WTC11 (cell line): ENCODE data around the gene RBM7. TPM values are rescaled to one million over a fixed set of nuclear protein-coding genes. Genes with fewer than 3 reads are reported as not detected.

Experiments
- ATAC-seq: fragments of 200-7000 bp; cut with Tn5 transposase; 2 replicates; pipeline ENCODE4 v1.10.0; 2021; ENCODE audit warnings: mild to moderate bottlenecking, moderate library complexity
- CTCF ChIA-PET: fragments of 300-600 bp; sonication (Branson Sonifier 250); formaldehyde crosslinking; loops from one replicate; lab custom pipeline; 2021; ENCODE audit warnings: antibody characterized with exemption; lab: Charles Lee
- POLR2A ChIA-PET: fragments of 350-600 bp; sonication (Branson Sonifier 250); formaldehyde crosslinking; loops from one replicate; lab custom pipeline; 2021; ENCODE audit warnings: antibody characterized with exemption; lab: Charles Lee
- DNase-seq: peaks from one replicate; pipeline ENCODE4 v3.0.0; 2021; ENCODE audit warnings: low spot score
- H3K27ac Mint-ChIP-seq: 2 replicates; pipeline ENCODE4 v1.8.0; 2021; ENCODE audit warnings: mixed read lengths
- H3K27me3 Mint-ChIP-seq: 2 replicates; pipeline ENCODE4 v1.8.0; 2021; ENCODE audit warnings: low read depth, mild to moderate bottlenecking, moderate library complexity, mixed read lengths
- H3K36me3 Mint-ChIP-seq: 2 replicates; pipeline ENCODE4 v1.8.0; 2021; ENCODE audit warnings: mixed read lengths
- H3K4me1 Mint-ChIP-seq: 2 replicates; pipeline ENCODE4 v1.8.0; 2022; ENCODE audit warnings: mixed read lengths
- H3K4me3 Mint-ChIP-seq: 2 replicates; pipeline ENCODE4 v1.8.0; 2021; ENCODE audit warnings: mild to moderate bottlenecking, moderate library complexity, mixed read lengths
- H3K9me3 Mint-ChIP-seq: 2 replicates; pipeline ENCODE4 v1.8.0; 2021; ENCODE audit warnings: mixed read lengths
- CDX4 ChIP-seq: fragments of 250-450 bp; sonication (Bioruptor Pico); IDR thresholded peaks from 2 replicates; pipeline ENCODE4 v1.9.0; 2021; ENCODE audit warnings: moderate library complexity, mild to moderate bottlenecking, inconsistent platforms, borderline replicate concordance
- E2F1 ChIP-seq: sonication (generic); formaldehyde crosslinking; IDR thresholded peaks from 2 replicates; pipeline ENCODE4 v1.8.0; 2022; ENCODE audit warnings: mild to moderate bottlenecking, missing genetic modification reagents
- E2F5 ChIP-seq: sonication (generic); formaldehyde crosslinking; IDR thresholded peaks from 2 replicates; pipeline ENCODE4 v1.8.1; 2022; ENCODE audit warnings: mild to moderate bottlenecking, moderate library complexity, missing genetic modification reagents
- ETV6 ChIP-seq: sonication (generic); formaldehyde crosslinking; IDR thresholded peaks from 2 replicates; pipeline ENCODE4 v1.8.1; 2022; ENCODE audit warnings: mild to moderate bottlenecking, missing genetic modification reagents
- FOXK1 ChIP-seq: sonication (generic); formaldehyde crosslinking; IDR thresholded peaks from 2 replicates; pipeline ENCODE4 v1.8.0; 2022; ENCODE audit warnings: mild to moderate bottlenecking, moderate library complexity, missing genetic modification reagents
- GRHL2 ChIP-seq: fragments of 250-450 bp; sonication (Bioruptor Pico); IDR thresholded peaks from 2 replicates; pipeline ENCODE4 v1.8.0; 2022; ENCODE audit warnings: mild to moderate bottlenecking, moderate library complexity; ENCODE audit not compliant: insufficient replicate concordance, severe bottlenecking
- IRF1 ChIP-seq: sonication (generic); formaldehyde crosslinking; IDR thresholded peaks from 2 replicates; pipeline ENCODE4 v1.8.0; 2023; ENCODE audit warnings: missing genetic modification reagents
- KAT7 ChIP-seq: sonication (generic); formaldehyde crosslinking; IDR thresholded peaks from 2 replicates; pipeline ENCODE4 v1.8.1; 2023; ENCODE audit warnings: missing genetic modification reagents, mild to moderate bottlenecking, borderline replicate concordance
- MAX ChIP-seq: sonication (generic); formaldehyde crosslinking; IDR thresholded peaks from 2 replicates; pipeline ENCODE4 v1.8.0; 2022; ENCODE audit warnings: mild to moderate bottlenecking, missing genetic modification reagents
- MLX ChIP-seq: sonication (generic); formaldehyde crosslinking; IDR thresholded peaks from 2 replicates; pipeline ENCODE4 v1.8.1; 2023; ENCODE audit warnings: mild to moderate bottlenecking, missing genetic modification reagents, moderate library complexity
- NFATC4 ChIP-seq: fragments of 250-450 bp; sonication (Bioruptor Pico); IDR thresholded peaks from 2 replicates; pipeline ENCODE4 v1.9.0; 2021; ENCODE audit warnings: mild to moderate bottlenecking
- OVOL2 ChIP-seq: fragments of 250-450 bp; sonication (Bioruptor Pico); IDR thresholded peaks from 2 replicates; pipeline ENCODE4 v1.9.0; 2021; ENCODE audit warnings: mild to moderate bottlenecking, borderline replicate concordance
- PREB ChIP-seq: sonication (generic); formaldehyde crosslinking; IDR thresholded peaks from 2 replicates; pipeline ENCODE4 v1.8.1; 2022; ENCODE audit warnings: mild to moderate bottlenecking, missing genetic modification reagents, moderate library complexity, borderline replicate concordance
- RELA ChIP-seq: sonication (generic); formaldehyde crosslinking; IDR thresholded peaks from 2 replicates; pipeline ENCODE4 v1.8.1; 2022; ENCODE audit warnings: missing genetic modification reagents, mild to moderate bottlenecking, borderline replicate concordance
- RORB ChIP-seq: fragments of 250-450 bp; sonication (Bioruptor Pico); IDR thresholded peaks from 2 replicates; pipeline ENCODE4 v1.9.0; 2021; ENCODE audit warnings: mild to moderate bottlenecking
- SMAD4 ChIP-seq: sonication (generic); formaldehyde crosslinking; IDR thresholded peaks from 2 replicates; pipeline ENCODE4 v1.8.0; 2022; ENCODE audit warnings: mild to moderate bottlenecking, missing genetic modification reagents
- TEAD1 ChIP-seq: sonication (generic); formaldehyde crosslinking; IDR thresholded peaks from 2 replicates; pipeline ENCODE4 v1.8.0; 2022; ENCODE audit warnings: mild to moderate bottlenecking, missing genetic modification reagents
- USF1 ChIP-seq: sonication (generic); formaldehyde crosslinking; IDR thresholded peaks from 2 replicates; pipeline ENCODE4 v1.8.0; 2022; ENCODE audit warnings: mild to moderate bottlenecking, missing genetic modification reagents
- ZBTB43 ChIP-seq: sonication (generic); formaldehyde crosslinking; IDR thresholded peaks from 2 replicates; pipeline ENCODE4 v1.8.1; 2023; ENCODE audit warnings: mild to moderate bottlenecking, missing genetic modification reagents
- ZNF138 ChIP-seq: sonication (generic); formaldehyde crosslinking; conservative IDR thresholded peaks from 2 replicates; pipeline ENCODE4 v1.8.1; 2022; ENCODE audit warnings: mild to moderate bottlenecking, moderate library complexity, missing genetic modification reagents
- ZNF263 ChIP-seq: sonication (generic); formaldehyde crosslinking; IDR thresholded peaks from 2 replicates; pipeline ENCODE4 v1.8.1; 2022; ENCODE audit warnings: low read depth, mild to moderate bottlenecking, moderate library complexity, missing genetic modification reagents
- total RNA-seq: library from RNA; stranded (reverse); gene quantifications from 3 replicates; pipeline ENCODE4 v1.2.3, GENCODE V29; 2021

The RBM7 gene
- total RNA-seq, 1 experiment from 2014 or later = 38.1 TPM

- H3K27ac Mint-ChIP-seq = no peak overlapping the region
- no peak overlapping the region for H3K4me3 Mint-ChIP-seq
- TF ChIP-seq USF1 (CRISPR knock-in tag) = no peak
- no peak for TF ChIP-seq GRHL2 (CRISPR knock-in tag)
- TF ChIP-seq ZBTB43 (CRISPR knock-in tag) = no peak
- TF ChIP-seq CDX4 (CRISPR knock-in tag) = no peak
- TF ChIP-seq FOXK1 = no peak
- TF ChIP-seq E2F5 (CRISPR knock-in tag) = no peak
- no peak for TF ChIP-seq RELA (CRISPR knock-in tag)
- H3K36me3 Mint-ChIP-seq = no peaks in the 10 kb centered on the region
- H3K4me1 Mint-ChIP-seq = peaks cover 15% of the 10 kb centered on the region
- ChIA-PET POLR2A (no interaction called here), CTCF (interaction anchor here (0.9 kb wide), 1 partner anchor 27 kb away, joined by 3 read pairs; no protein-coding TSS in a partner anchor)
- no peaks in the 10 kb centered on the region for H3K9me3 Mint-ChIP-seq
- no peak for ATAC-seq
- no peaks in the 10 kb centered on the region for H3K27me3 Mint-ChIP-seq
- DNase-seq = no peak
Observed at GRCh38 chr11:114368918-114369680, 31.4 kb upstream of the RBM7 start.

GRCh38 chr11:114375052-114375451 is 25.4 kb upstream of the RBM7 start:
- Mint-ChIP-seq H3K27ac (no peak overlapping the region), H3K36me3 (no peaks in the 10 kb centered on the region), H3K27me3 (no peaks in the 10 kb centered on the region), H3K4me1 (peaks cover 14% of the 10 kb centered on the region), H3K4me3 (no peak overlapping the region), H3K9me3 (no peaks in the 10 kb centered on the region)
- CTCF ChIA-PET = no interaction called here
- DNase-seq = no peak
- TF ChIP-seq IRF1 (no peak), FOXK1 (no peak), E2F1 (CRISPR knock-in tag) (no peak), ZNF263 (CRISPR knock-in tag) (no peak), OVOL2 (no peak), RELA (CRISPR knock-in tag) (no peak), RORB (CRISPR knock-in tag) (no peak), ETV6 (no peak), ZNF138 (CRISPR knock-in tag) (no peak), SMAD4 (CRISPR knock-in tag) (no peak), TEAD1 (CRISPR knock-in tag) (no peak), NFATC4 (CRISPR knock-in tag) (no peak), KAT7 (CRISPR knock-in tag) (no peak), PREB (CRISPR knock-in tag) (no peak), MAX (CRISPR knock-in tag) (no peak), MLX (no peak)
- TF ChIP-seq, all 79 proteins: peak for 0
- POLR2A ChIA-PET = interaction anchor here (0.6 kb wide), 1 partner anchor 64 kb away, joined by 3 read pairs; the partner anchor contains the start of gene REXO2
- ATAC-seq = no peak
